DOHH2 (cell line): ENCODE measurements around the gene TCEA2.

Source experiments
- H3F3A ChIP-seq: fragments of 200-600 bp; sonication (generic), shearing (Covaris generic); 2 replicates; pipeline ENCODE4 v1.6.0; 2016; ENCODE audit warnings: antibody characterized with exemption, mild to moderate bottlenecking; ENCODE audit not compliant: control insufficient read depth, insufficient read depth
- H3K27ac ChIP-seq: fragments of 200-600 bp; sonication (generic); 2 replicates; pipeline ENCODE4 v1.5.1; 2014; ENCODE audit warnings: low read depth, mild to moderate bottlenecking, low read length, moderate library complexity
- H3K27me3 ChIP-seq: fragments of 200-600 bp; sonication (generic); 2 replicates; pipeline ENCODE4 v1.6.1; 2014; ENCODE audit warnings: mild to moderate bottlenecking, low read length, mixed read lengths; ENCODE audit not compliant: control insufficient read depth
- H3K36me3 ChIP-seq: fragments of 200-600 bp; sonication (generic); 2 replicates; pipeline ENCODE4 v1.6.1; 2014; ENCODE audit warnings: mild to moderate bottlenecking, low read length, moderate library complexity, mixed read lengths; ENCODE audit not compliant: control insufficient read depth
- H3K4me1 ChIP-seq: fragments of 200-600 bp; sonication (generic); 2 replicates; pipeline ENCODE4 v1.6.1; 2014; ENCODE audit warnings: mild to moderate bottlenecking, low read length, mixed read lengths; ENCODE audit not compliant: control insufficient read depth
- H3K4me2 ChIP-seq: fragments of 200-600 bp; sonication (generic); 2 replicates; pipeline ENCODE4 v1.6.0; 2014; ENCODE audit warnings: mild to moderate bottlenecking, low read length, moderate library complexity
- H3K4me3 ChIP-seq: fragments of 200-600 bp; sonication (generic); 2 replicates; pipeline ENCODE4 v1.5.1; 2014; ENCODE audit warnings: mild to moderate bottlenecking, low read length, mixed read lengths
- H3K79me2 ChIP-seq: fragments of 200-600 bp; sonication (generic); 2 replicates; pipeline ENCODE4 v1.6.1; 2014; ENCODE audit warnings: mild to moderate bottlenecking, low read length, mixed read lengths; ENCODE audit not compliant: control insufficient read depth
- H3K9me2 ChIP-seq: fragments of 200-600 bp; sonication (generic); replicated peaks from 2 replicates; pipeline ENCODE4 v1.6.1; 2014; ENCODE audit warnings: mild to moderate bottlenecking, low read length, mixed read lengths; ENCODE audit not compliant: control insufficient read depth
- H3K9me3 ChIP-seq: fragments of 200-600 bp; sonication (generic); 2 replicates; pipeline ENCODE4 v1.6.1; 2014; ENCODE audit warnings: antibody characterized with exemption, low read length, mixed read lengths; ENCODE audit not compliant: control insufficient read depth, insufficient read depth
- H4K20me1 ChIP-seq: fragments of 200-600 bp; sonication (generic); 2 replicates; pipeline ENCODE4 v1.6.0; 2014; ENCODE audit warnings: low read depth, mild to moderate bottlenecking, antibody characterized with exemption, low read length, moderate library complexity; ENCODE audit not compliant: control insufficient read depth, insufficient read depth
- CTCF ChIP-seq: fragments of 200-600 bp; sonication (generic); IDR thresholded peaks from one replicate; pipeline ENCODE4 v1.5.1; 2014; ENCODE audit warnings: antibody characterized with exemption, mild to moderate bottlenecking, low read depth, low read length; ENCODE audit not compliant: poor library complexity, severe bottlenecking
- EZH2phosphoT487 ChIP-seq: fragments of 200-600 bp; sonication (generic); IDR thresholded peaks from 2 replicates; pipeline ENCODE4 v1.6.1; 2017; ENCODE audit warnings: borderline replicate concordance, mild to moderate bottlenecking, antibody characterized with exemption, low read length, moderate library complexity, mixed read lengths

The TCEA2 gene

GRCh38 chr20:64067005-64067632, 4.1 kb downstream of the TCEA2 start:
- H3K4me3 ChIP-seq, result no peak overlapping the region
- H3K9me2 ChIP-seq, result no peaks in the 10 kb centered on the region
- H3K9me3 ChIP-seq, result no peaks in the 10 kb centered on the region
- peaks cover 2% of the 10 kb centered on the region; the same call in 1 of the 2 replicates for H3F3A ChIP-seq
- peaks cover 66% of the 10 kb centered on the region for H3K4me1 ChIP-seq
- H3K36me3 ChIP-seq, result peaks cover 8% of the 10 kb centered on the region
- no peak overlapping the region for H3K27ac ChIP-seq
- H3K4me2 ChIP-seq, result no peak overlapping the region
- peaks cover 13% of the 10 kb centered on the region for H3K79me2 ChIP-seq
- no peak for TF ChIP-seq CTCF
- no peak for TF ChIP-seq EZH2phosphoT487
- H3K27me3 ChIP-seq, result no peaks in the 10 kb centered on the region
- H4K20me1 ChIP-seq, result no peaks in the 10 kb centered on the region

GRCh38 chr20:64067733-64068307, 4.8 kb downstream of the TCEA2 start:
- H3K9me3 ChIP-seq, result no peaks in the 10 kb centered on the region
- H3F3A ChIP-seq, result peaks cover 4% of the 10 kb centered on the region; the same call in 1 of the 2 replicates
- H3K9me2 ChIP-seq, result no peaks in the 10 kb centered on the region
- TF ChIP-seq EZH2phosphoT487 (no peak), CTCF (no peak)
- H3K4me2 ChIP-seq, result no peak overlapping the region
- no peaks in the 10 kb centered on the region for H3K27me3 ChIP-seq
- H3K27ac ChIP-seq, result no peak overlapping the region
- peaks cover 67% of the 10 kb centered on the region for H3K4me1 ChIP-seq
- peaks cover 15% of the 10 kb centered on the region for H3K36me3 ChIP-seq
- H3K4me3 ChIP-seq, result no peak overlapping the region
- no peaks in the 10 kb centered on the region for H4K20me1 ChIP-seq
- H3K79me2 ChIP-seq, result peaks cover 13% of the 10 kb centered on the region

- H3K4me2 ChIP-seq, result no peak overlapping the region
- peaks cover 9% of the 10 kb centered on the region for H3K79me2 ChIP-seq
- no peaks in the 10 kb centered on the region for H3K9me2 ChIP-seq
- peaks cover 72% of the 10 kb centered on the region for H3K4me1 ChIP-seq
- H3K4me3 ChIP-seq, result no peak overlapping the region
- H4K20me1 ChIP-seq, result no peaks in the 10 kb centered on the region
- no peaks in the 10 kb centered on the region for H3K9me3 ChIP-seq
- no peak overlapping the region for H3K27ac ChIP-seq
- TF ChIP-seq EZH2phosphoT487, result no peak
- no peak for TF ChIP-seq CTCF
- H3F3A ChIP-seq, result peaks cover 4% of the 10 kb centered on the region; the same call in 1 of the 2 replicates
- H3K27me3 ChIP-seq, result no peaks in the 10 kb centered on the region
- H3K36me3 ChIP-seq, result peaks cover 21% of the 10 kb centered on the region
Measured at GRCh38 chr20:64068386-64069208, 5.6 kb downstream of the TCEA2 start.
